NCI-H1436 (cell line): Measurements from ENCODE around the gene C19orf12.

Experiments used
- DNase-seq: peaks from one replicate; lab custom pipeline; 2025; lab: John Stamatoyannopoulos, UW

C19orf12 gene

DNA sequence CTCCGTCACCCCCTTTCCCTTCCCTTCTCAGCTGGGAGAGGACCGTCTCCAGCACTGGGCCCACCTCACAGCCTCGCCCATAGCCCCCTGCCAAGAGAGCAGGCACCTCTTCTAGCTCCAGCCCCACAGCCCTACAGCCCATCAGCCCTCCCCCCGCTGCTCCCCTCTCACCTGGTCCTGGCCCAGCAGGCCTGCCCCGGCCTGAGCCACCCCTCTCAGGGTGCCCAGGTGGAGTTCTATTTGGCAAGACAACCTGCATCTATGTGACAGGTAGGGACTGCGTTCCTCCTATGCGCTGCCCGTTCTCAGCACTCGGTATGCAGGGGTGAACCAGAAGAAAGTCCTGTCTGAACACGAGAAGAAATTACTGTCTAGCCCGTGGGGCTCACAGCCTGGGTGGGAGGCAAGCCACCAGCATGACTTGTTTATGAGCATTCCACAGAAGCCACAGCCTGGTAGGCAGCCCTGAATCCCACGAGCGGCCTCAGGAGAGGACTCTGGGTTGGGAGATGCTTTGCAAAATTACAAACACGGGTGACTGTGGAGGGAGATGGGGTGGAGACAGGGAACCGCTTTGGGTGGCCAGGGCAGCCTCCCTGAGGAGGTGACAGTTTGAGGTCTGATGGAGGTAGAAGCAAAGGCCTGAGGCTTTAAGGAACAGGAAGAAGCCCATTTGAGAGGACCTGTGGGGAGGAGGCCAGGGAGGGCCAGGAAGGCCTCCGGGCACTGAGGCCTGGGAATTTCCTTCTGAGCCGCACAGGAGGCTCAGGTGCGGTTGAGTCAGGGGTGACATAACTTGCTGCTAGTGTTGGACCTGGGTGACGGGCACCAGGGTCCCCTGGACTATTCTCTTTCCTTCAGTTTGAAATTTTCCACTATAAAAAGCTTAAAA is 51.0 kb downstream of the C19orf12 start:
- no peak for DNase-seq

DNA sequence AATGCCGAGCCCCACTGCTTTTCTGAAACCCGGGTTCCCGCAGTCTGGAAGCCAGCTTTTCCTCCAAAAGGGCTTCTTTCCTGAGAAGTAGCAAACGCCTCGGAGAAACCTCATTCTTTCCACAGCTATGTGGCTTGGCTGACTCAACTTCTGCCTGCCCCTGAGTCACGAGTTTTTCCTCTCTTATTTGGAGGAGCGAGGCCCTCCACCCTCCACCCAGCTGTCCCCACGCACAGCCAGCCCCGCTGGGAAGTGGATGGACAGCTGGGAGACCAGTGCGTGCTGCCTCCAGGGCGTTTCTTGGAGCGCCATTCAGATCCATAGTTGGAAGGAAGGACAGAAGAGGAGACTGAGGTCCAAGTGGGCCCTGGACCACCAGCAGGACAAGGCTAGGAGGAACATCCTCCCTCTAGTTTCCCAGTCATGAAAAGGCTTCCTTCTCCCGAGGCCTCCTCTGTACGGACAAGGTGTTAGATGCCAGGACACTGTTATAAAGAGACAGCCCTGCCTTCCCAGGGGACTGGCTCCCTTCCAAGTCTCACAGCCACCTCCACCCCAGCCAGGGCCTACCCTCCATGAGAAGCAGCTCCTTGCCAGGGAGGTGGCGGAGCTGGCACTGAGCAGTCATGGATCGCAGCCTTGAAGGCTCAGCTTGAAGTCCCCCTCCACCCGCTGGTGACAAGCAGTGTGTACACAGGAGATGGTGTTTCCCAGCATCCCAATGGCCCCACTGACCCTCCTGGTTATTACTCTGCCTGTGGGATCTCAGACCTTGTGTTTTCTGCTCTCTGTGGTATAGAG is 52.3 kb downstream of the C19orf12 start:
- no peak for DNase-seq

GRCh38 chr19:29662278-29662603 is 52.8 kb downstream of the C19orf12 start:
- no peak for DNase-seq

DNA sequence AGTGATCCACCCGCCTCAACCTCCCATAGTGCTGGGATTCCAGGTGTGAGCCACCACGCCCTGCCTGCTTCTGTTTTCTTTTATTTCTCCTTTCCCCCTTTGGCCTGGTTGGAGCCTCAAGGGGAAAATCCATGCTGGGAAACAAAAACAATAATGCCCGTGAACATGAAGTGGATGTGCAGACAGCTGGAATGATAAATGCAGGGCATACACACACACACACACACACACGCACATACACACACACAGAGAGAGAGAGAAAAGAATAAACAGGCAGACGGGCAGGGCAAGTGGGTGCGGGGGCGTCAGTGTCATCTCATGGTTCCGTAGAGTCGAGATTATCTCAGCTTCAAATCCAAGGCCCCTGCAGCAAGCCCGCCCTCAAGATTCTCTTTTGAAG is 54.2 kb downstream of the C19orf12 start:
- no peak for DNase-seq

DNA sequence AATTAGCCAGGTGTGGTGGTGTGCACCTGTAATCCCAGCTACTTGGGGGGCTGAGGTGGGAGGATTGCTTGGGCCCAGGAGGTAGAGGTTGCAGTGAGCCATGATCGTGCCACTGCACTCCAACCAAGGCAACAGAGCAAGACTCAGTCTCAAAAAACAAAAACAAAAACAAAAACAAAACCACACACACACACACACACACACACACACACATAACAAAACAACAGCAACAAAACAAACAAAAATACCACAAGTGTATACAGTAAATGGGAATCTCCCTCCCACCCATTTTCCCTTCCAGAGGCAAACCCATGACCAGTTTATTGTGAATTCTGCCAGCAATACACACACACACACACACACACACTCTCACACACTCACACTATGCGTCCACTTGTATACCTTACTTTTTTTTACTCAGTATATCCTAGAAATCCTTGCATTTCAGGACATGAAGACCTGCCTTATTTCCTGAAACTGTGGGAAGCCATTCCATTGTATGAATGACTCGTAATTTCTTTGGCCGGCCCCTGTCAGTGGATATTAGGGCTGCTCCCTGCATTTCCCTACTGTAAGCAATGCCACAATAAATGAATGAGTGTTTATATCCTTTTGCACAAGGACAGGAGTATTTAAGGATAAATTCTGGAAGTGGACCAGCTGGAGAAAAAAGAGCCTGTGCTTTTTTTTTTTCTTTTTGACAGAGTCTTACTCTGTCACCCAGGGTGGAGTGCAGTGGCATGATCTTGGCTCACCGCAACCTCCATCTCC is 56.7 kb downstream of the C19orf12 start:
- DNase-seq = no peak

DNA sequence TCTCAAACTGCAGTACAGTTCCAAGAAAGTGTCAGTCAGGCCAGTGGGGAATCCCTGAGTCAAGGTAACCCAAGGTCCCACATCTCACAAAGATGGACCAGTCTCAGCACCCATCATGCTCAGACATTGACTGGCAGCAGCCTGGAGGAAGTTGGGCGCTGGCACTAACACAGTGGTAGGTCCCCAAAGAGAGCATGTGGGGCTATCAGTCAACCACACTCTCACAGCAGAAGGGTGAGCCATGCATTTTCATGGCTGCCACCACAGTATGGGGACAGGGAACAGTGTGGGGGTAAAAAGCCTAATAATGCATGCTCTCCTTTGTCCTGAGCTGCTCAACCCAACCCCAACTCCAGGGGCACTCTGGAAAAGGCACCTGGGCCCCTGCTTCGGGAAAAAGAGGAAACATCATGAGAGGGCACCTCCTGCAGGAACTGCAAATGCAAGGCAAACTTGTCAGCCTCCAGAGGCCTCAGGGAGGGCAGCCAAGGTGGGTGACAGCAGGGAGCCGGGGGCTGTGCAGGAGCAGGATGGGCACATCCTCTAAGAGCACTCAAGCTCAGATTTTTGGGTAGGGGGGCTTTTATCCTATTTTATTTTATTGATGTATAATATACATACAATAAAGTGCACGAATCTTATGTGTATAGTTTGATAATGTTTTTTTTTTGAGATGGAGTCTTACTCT is 59.3 kb downstream of the C19orf12 start:
- DNase-seq = no peak

DNA sequence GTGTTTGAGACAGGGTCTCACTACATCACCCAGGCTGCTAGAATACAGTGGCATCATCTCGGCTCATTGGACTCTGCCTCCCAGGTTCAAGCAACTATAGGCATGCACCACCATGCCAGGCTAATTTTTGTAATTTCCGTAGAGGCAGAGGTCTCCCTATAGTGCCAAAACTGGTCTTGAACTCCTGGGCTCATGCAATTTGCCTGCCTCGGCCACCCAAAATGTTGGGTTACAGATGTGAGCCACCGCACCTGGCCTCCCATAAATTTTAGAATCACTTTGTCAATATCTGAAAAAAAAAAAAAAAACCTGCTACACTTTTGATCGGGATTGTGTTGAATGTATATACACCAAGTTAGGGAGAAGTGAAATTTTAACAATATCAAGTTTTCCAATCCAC is 61.7 kb downstream of the C19orf12 start:
- no peak for DNase-seq

- no peak for DNase-seq
Measured at GRCh38 chr19:29651622-29652394, 63.3 kb downstream of the C19orf12 start.

- DNase-seq = no peak
Measured at GRCh38 chr19:29650772-29651387, 64.2 kb downstream of the C19orf12 start.
